Ammon's horn (tissue), 1 donor: ENCODE results near the gene SOST.

ENCODE experiments used
- DNase-seq: peaks from one replicate; pipeline ENCODE4 v3.0.0-alpha.2; 2016; ENCODE audit warnings: low spot score

Gene SOST

DNA sequence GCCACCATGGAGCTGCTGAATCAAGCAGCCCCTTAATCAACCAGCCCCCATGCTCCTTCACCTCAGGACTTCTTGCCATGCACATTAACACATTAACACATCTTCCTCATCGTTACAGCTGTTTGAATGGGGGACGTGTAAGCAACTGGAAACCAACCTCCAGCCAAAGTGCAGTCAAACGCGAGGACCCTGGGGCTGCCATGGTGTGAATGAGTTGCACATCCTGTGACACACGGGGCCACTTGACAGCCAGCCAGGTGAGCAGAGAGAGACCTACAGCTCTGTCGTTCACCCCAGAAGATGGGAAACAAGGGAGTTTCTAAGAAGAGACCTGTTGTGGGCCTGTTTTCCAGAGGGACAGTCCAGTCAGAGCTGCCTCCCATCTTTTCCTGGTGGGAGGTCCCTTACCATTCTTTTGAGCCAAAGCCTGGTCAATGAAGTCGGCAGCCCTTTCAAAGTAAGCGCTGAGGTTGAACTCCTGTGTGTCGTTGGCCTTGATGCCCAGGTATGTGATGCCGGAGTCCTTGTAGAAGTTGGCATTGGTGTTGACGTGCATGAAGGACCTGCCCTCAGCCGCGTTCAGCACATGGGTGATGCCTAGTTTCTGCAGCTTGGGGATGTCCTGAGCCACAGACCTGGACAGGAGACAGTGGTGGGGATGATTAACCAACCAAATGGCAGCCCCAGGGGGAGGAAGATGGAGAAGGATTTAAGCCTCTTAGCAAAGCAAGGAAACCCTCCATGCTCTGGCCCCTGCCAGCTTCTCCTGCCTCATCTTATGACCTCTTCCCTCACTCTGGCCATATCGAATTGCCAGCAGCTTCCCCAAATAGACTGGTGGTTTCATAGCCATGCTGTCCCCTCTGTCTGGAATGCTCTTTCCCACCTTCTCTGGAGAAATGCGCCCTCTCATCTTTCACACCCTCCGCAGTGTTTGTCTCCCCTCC, 16.0 kb upstream of the SOST start:
- no peak for DNase-seq

DNA sequence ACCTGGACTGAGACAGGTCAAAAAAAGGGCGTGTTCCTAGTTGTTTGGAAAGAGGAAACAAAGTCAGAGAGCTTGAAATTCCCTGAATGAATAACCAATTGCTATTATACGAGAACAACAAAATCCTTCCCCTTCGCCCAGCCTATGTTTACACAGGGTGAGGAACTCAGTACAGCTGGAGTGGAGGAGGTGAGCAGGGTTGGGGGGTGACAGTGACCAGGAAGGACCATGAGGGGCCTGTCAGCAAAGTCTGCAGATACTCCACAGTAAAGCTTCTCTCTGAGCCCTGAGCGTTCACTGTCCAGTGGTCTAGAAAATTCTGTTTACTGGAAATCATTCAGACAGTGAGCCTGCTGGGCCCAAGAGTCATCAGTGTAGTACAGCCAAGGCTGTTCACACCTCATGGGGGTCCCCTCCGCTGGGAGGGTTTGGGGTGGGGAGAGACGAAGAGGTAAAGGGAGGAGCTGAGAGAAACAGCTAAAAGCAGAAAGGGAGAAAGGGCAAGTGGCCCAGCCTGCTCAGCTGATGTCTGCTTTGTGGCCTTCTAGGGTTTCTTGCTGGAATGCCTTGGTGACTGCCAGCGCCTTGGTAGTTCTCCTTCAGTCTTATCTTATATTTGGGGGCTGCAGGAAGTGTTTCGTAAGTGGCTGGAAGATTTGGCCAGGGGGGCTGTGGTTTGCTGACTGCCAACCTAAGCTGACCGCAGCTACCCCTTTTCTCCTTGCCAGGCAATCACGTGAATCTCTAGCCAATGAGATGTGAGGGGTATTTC, 14.5 kb upstream of the SOST start:
- DNase-seq: peak; percentile 59

DNA sequence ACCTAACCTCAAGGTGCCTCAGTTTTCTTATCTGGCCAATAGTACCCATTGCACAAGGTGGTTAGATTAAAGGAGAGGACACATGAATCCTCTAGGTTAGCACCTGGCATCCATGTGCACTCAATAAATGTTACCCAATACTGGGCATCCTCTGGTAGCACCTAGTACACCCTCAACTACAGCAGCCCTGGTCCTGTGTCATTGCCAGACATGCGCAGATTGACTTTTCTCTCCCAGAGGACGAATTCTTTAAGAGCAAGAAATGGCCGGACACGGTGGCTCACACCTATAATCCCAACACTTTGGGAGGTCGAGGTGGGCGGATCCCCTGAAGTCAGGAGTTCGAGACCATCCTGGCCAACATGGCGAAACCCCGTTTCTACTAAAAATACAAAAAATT, 12.9 kb upstream of the SOST start:
- DNase-seq: no peak

DNA sequence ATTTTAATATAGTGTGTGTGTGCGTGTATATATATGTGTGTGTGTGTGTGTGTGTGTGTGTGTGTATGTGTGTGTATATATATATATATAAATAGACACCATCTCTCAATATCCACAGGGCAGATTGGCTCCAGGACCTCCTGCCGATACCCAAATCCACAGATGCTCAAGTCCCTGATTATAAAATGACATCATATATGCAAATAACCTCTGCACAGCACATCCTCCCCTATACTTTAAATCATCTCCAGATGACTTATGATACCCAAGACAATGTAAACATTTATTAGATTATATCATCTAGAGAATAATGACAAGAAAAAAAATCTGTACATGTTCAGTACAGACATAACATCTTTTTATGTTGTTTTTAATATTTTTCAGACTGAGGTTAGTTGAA, 12.4 kb upstream of the SOST start:
- no peak for DNase-seq

DNA sequence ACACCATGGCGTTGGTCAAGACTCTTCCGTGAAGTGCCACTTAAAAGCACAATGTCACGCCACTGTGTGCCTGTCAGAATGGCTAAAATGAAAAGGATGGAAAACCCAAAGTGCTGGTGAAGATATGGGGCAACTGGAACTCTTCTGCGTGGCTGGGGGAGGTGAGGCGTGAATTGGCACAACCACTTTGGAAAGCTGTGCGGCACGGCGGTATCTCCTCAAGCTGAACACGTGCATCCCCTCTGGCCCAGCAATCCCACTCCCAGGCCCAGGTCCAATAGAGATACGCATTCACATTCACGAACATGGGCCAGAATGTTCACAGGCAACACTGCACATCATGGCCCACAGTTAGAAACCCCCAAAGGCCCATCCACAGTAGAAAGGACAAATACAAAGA, 11.3 kb upstream of the SOST start:
- DNase-seq: no peak

DNA sequence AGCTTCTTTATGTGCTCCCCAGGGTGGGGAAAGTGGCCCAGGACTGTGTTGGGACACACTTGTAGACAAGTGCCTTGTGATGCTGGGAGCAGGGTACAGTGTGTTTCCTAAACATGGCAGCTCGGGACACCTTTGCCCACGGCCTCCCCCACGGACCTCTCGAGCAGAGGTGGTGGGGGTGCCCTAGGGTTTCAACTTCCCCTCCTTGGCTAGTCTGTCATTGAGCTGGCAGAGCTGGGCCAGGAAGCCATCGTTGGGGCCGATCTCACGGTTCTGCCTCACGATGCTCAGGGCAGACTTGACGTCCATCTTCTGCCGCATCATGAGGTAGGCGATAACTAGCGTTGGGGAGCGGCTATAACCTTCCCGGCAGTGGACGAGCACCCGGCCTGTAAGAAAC, 10.8 kb upstream of the SOST start:
- DNase-seq: no peak

DNA sequence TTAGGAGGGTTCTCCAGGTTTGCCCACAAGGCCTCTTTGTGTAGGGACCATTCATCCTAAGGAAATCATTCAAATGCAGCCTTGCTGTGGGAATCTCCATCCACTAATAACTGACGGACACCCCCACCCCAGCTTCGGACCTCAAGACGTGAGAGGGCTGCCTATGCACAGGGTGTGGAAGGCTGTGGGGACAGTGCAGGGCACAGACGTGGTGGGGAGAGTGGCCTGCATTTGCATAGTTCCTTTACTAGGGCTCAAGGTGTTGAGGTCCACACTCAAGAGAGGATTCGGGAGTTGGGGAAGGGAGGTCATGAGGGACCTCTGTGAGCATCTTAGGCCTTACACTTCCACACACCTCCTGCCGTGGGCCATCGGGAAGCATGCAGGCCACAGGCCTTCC, 10.4 kb upstream of the SOST start:
- no peak for DNase-seq

DNA sequence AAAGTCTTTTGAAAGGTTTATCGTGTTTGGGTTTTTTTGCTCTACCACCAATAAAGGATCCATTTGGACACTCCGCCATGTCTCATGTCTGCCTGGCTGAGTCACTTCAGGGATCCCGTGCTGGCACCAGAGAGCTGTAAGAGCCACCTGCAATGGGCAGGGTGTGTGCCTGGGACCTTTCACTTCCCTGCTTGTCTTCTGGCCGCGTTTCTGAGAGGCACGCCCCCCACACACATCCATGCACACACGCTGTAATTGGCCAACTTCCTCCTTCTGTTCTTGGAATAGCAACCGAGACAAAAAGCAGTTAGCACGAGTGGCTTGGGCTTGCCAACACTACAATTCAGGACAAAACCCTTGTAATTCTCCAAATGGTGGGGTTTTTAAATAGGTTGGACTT, 9.8 kb upstream of the SOST start:
- DNase-seq: peak; percentile 79

DNA sequence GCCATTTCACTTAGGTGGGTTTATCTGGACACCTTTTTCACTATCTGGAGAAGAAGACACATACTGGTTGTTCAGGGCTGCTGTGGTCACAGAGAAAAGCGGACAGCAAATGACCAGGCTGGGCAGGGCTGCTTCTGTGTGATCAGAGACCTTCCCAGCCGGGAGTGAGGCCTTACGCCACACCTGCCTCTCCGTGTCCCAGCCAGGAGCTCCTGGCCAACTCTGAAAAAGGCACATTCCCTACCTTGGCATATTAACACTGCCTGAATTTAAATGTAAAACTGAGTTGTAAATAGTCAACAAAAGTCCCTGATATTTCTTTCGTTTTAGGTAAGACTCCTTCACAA, 9.1 kb upstream of the SOST start:
- DNase-seq: no peak

DNA sequence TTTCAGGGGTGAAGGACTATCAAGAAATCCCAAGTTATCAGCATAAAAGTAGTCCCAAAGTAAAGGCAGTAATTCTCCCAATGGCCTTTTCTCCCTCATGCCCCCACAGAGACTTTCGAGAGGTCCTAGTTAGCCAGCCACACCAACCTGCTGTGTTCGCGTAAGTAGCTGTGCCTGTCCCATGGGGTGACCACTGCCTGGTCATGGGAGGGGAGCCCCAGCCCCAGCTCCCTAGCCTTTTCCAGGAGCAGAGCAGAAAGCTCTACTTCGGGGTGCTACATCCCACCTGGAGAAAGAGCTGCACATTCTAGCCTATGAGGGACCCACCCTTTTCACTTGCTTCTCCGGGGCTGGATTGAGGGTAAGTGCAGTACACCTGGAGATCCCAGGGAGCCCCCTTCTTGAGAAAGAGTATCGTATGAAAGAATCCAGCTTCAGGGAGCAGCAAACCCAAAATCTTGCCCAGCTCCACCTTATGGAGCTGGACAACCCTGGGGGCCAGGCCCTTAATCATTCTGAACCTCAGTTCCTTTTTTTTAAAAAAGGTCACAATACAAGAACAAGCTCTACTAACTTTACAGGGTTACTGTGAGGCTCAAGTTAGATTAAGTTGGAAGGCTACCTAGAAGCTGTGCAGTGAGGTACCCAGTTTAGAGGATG, 8.6 kb upstream of the SOST start:
- no peak for DNase-seq

DNA sequence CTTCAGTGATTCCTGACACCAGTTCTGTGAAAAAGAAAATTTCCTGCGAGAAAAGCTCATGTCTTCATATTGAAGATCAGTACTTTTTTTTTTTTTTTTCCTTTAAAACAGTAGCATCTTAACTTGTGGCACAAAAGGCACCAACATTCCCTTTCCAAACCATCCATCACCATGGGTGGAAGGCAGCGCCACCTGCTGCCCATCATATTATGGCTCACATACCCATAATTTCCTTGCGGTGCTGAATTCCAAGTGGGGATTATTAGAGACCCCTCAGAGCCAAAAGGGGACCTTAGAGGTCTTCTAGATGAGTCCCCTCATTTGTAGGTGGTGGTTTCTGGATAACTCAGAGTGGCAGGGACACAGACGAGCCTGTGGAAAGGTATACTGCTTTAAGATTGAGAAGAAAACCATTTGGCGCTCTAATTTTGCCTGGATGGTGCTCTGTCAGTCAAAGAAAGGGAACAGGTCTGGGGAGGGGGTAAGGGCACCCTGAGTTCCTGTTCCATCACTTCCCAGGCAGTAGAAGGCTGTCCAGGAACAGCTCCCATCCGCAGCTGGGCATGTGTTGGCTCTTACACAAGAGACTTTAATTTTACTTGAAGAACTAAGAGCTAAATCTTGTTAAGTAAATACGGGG, 7.9 kb upstream of the SOST start:
- peak; percentile 80 for DNase-seq

DNA sequence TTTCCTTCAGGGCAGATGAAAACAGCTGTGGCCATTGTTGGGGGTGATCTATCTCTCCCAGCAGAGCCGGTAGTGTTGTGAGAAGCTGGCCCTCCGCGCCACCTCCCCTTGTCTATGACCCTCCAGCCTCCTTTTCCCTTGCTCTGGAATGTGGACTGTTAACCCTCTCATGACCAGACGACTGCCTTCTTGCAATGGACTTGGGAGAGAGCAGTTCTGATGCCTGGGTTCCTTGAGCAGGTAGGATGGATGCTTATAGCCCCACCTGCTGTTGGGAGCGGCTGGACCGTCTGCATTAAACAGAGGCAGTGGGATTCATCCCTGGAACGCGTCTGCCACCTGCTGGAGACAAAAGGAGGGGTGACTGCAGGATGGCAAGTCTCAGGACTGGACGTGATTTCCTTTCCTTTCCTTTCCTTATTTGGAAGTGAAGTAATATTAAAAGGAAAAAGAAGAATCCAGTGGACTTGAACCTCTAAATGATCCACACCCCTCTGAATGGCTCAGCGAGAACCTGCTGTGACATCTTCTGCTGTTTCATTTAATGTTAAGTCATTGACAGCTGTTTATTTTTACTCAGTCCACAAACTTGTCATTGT, 1.8 kb upstream of the SOST start:
- peak; percentile 95 for DNase-seq

DNA sequence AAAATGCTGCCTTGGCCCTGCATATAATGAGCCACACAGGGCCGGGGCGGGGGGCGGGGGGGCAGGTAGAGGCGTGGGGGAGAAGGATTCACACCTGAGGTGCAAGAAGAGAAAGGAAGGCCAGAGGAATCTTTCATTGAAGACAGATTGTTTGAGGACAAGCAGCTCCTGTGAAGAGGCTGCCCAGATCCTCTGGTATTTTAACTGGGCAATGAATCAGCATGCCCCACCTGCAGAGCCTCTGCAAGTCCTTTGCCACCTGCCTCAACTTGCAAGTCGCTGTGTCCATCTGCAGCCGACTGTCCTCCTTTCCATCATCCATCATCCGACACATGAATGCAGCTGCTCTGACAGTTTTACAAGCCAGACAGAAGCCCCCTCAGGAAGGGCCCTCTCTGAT, 1.2 kb upstream of the SOST start:
- DNase-seq: no peak

DNA sequence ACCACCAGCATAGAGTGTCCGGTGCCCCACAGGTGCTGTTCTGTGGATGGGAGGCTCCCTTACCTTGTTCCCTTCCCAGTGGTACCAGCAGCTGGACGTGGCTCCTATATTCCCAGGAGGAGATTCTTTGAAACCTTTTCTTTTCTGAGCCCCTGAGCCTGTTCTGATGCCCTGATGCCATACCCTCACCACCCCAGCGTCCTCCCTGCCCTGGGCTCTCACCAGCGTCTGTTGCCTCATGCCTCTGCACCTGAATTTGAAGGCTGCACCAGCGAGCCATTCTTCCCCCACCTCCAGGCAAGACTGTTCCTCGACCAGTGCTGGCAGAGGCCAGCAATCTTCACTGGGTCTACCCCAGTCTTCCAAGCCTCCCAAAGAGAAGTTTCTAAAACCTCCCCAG, 505 bp downstream of the SOST start:
- DNase-seq: no peak

DNA sequence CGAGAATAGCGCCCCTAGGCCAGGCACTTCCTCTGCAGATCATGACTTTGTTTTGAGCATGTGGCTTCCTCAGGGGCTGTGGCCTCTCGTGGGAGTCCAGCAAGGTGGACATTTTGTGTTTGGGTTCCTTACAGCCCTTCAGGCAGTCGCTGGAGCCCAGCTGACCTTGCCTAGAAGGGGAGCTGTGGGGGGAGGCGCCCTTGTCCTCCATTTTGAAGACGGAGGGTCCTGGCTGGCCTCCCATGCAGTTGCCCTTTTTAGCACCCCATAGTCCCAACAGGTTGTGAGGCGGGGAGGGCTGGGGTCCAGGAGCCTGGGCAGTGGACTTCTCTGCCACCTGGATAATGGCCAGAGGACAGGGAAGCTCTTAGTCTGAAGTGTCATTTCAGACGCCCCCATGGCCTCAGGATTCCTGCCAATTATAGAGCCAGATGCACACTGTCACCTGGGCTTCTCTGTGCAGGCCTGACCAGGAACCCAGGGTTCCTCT, 1.4 kb downstream of the SOST start:
- no peak for DNase-seq

DNA sequence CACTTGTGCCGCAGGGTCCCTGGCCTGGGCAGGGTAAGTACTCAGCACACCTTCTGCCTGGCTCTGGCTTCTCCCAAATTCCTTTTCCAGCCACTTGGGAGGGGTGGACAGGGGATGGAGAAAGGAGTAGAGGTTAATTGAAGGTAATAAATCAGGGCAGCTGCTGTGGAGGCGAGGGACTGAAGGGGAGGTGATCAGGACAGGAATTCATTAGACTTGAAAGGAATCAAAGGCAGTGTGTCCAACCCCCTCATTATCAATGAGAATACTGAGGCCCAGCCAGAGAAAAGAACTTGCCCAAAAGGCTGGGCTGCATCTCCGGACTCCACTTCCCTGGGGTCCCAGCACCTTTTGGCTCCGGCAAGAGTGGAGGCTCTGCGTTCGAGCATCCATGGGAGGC, 2.4 kb downstream of the SOST start:
- DNase-seq: no peak

DNA sequence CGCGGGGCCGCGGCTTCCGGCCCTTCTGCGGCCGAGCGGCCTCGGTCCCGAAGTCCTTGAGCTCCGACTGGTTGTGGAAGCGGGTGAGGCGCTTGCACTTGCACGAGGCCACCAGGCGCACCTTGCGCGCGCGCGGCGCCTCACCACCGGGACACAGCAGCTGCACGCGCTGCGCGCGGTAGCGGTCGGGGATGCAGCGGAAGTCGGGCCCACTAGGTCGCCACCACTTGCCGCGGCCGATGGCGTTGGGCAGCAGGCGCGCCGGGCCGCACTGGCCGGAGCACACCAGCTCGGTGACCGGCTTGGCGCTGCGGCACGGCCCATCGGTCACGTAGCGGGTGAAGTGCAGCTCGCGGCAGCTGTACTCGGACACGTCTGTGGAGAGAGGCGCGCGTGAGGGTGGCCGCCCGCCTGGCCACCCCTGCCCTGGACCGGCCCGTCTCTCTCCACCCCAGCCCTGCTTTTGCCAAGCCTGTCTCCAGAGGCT, 3.2 kb downstream of the SOST start:
- DNase-seq: no peak

DNA sequence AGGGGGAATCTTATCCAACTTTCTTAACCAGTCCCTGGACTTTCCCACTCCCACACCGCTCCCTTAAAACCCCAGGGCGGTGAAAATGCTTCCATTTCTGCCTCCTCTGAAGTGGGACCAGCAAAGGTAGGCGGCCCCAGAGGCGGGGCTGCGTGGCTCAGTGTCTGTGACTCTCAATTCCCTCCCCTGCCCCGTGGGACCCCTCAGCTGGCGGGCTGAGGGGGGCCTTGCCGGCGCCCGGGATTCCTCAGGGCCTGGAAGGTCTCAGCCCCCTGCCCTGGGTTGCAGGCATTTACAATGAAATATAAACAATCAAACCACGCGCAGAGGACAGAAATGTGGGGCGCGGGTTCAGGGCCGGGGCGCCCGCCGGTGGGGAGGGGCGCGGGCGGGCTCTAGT, 3.6 kb downstream of the SOST start:
- DNase-seq: no peak

DNA sequence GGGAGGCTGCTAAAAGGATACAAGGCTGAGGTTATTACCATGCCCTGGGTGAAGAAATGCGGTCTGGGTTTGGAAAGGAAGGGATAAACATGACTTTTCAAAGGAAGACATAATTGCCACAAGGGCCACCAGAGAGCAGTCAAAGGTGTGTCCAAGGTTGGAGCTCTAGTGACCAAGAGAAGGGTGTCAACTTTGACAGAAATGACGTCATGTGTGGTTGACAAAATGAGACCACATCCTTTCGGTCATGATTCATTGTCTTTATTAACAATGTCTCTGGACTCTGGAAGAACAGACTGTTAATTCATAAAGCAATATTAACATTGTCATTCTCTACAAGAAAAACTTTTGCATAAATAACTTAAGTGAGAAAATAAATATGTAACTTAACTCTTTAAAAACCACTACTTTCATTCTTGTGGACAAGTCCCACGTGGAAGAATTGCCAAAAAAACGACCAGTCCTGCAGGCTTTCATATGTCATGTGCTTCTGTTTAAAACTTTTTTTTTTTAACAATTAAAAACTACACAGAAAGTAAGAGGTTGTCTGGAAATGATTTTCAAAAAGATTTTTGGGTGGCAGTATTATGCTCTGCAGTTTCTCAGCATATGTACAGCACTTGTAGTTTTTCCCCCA, 5.0 kb downstream of the SOST start:
- no peak for DNase-seq

DNA sequence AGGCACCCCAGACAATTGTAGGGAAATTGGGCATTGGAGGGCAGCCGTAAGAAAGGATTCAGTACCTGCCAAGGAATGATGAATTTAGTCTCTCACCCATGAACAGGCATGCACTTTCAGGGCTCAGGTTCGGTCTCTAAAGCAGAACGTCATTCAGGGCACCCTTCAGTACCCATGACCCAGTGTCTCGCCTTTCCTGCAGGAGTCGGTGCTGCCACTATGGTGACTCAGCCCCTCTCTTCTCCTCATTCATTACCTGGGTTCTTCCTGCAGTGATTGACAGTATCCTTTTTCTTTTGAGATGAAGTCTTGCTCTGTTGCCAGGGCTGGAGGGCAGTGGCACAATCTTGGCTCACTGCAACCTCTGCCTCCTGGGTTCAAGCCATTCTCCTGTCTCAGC, 8.4 kb downstream of the SOST start:
- DNase-seq: no peak

DNA sequence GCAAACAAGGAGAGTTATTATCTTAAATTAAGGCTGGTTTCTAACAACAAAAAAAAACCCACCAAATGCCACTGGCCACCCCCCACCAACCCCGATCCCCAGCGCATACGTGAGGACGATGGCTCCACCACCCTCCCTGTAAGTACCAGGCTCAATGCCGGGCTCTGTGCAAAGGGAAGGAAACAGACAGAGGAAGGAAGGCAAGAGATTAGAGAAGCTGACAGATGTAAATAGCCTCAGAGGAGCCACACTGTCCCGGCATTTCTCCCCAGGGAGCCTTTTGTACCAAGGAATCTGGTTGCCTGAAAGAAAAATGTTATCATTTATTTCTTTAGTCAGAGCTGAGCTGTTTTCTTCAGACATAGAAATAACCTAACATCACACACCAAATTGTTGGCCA, 13.1 kb downstream of the SOST start:
- no peak for DNase-seq
